ENCODE measurements around the gene ODF4.
A peak's percentile ranks its signal among the peaks of the same experiment; 100 is the strongest.

The ODF4 gene

DNA sequence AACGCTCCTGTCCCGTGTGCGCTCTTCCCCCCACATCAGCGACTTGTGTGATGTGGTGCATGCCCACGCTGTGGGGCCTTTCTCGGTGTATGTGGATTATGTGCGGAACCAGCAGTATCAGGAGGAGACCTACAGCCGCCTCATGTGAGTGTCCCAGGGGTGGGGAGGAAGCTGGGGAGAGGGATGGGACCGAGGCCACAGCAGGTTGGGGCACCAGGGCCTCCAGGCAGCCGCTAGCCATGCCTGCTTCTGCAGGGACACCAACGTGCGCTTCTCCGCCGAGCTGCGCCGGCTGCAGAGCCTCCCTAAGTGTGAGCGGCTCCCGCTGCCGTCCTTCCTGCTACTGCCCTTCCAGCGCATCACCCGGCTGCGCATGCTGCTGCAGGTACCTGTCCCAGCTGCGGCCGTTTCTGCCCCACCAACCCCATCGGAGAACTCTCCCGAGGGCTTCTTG, 23.8 kb upstream of the ODF4 start:
- H3K27me3 Mint-ChIP-seq = peaks cover 75% of the 10 kb centered on the region
- CTCF ChIA-PET = no interaction called here
- no peak for DNase-seq
- no peak overlapping the region for H3K27ac Mint-ChIP-seq
- no peak overlapping the region for H3K4me3 Mint-ChIP-seq
- no peaks in the 10 kb centered on the region for H3K36me3 Mint-ChIP-seq
- no peaks in the 10 kb centered on the region for H3K4me1 Mint-ChIP-seq
- no peaks in the 10 kb centered on the region for H3K9me3 Mint-ChIP-seq

DNA sequence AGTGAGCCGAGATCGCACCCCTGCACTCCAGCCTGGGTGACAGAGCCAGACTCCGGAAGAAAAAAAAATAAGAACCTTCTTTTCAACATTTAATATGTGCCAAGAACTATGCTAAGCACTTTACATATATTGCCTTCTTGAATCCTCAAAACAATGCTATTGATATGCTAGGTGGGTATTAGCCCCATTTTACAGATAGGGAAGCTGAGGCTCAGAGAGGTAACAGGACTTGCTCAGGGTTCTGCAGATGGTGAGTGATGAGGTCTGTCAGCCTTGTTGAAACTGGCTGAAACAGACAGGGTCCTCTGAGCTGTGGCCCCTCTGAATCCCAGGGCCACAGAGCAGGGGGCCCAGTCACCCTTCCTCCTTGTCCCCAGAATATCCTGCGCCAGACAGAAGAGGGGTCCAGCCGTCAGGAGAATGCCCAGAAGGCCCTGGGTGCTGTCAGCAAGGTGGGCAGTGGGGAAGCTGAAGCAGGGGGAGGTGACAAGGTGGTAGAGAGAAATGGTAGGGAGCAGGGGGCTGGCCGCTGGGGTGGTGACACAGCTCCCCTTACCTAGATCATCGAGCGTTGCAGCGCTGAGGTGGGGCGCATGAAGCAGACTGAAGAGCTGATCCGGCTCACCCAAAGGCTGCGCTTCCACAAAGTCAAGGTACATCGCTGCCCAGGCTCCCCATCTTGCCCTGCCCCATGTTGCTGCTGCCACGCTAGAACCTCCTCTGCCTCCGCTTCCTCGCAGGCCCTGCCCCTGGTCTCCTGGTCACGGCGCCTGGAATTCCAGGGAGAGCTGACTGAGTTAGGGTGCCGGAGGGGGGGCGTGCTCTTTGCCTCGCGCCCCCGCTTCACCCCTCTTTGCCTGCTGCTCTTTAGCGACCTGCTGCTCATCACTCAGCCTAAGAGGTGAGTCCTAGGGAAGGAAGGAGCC, 21.4 kb upstream of the ODF4 start:
- Mint-ChIP-seq H3K27ac (no peak overlapping the region), H3K4me1 (no peaks in the 10 kb centered on the region), H3K4me3 (no peak overlapping the region), H3K9me3 (no peaks in the 10 kb centered on the region), H3K36me3 (no peaks in the 10 kb centered on the region), H3K27me3 (peaks cover 70% of the 10 kb centered on the region)
- no peak for DNase-seq
- CTCF ChIA-PET = interaction anchor here (1.0 kb wide), 1 partner anchor 208 kb away, joined by 3 read pairs; no protein-coding TSS in a partner anchor

DNA sequence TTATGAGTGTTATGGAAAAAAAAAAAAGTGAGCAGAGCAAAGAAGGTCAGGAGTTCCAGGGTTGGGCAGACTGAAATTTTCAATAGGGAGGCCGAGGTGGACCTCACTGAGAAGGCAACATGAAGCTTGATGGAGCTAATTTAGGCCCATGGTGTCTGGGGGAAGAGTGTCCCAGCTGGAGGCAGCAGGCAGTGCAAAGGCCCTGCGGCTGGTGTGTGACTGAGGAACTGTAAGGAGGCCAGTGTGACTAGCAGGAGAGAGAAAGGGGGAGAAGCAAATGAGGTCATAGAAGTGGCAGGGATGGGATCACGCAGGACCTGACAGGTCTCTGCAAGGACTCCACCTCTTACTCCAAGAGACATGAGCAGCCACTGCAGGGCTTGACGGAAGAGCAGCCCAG, 19.4 kb upstream of the ODF4 start:
- DNase-seq = no peak
- Mint-ChIP-seq H3K4me1 (peaks cover 10% of the 10 kb centered on the region), H3K27me3 (peaks cover 70% of the 10 kb centered on the region), H3K9me3 (no peaks in the 10 kb centered on the region), H3K27ac (no peak overlapping the region), H3K4me3 (no peak overlapping the region), H3K36me3 (no peaks in the 10 kb centered on the region)
- CTCF ChIA-PET = interaction anchor here (0.5 kb wide), 1 partner anchor 327 kb away, joined by 3 read pairs; no protein-coding TSS in a partner anchor

DNA sequence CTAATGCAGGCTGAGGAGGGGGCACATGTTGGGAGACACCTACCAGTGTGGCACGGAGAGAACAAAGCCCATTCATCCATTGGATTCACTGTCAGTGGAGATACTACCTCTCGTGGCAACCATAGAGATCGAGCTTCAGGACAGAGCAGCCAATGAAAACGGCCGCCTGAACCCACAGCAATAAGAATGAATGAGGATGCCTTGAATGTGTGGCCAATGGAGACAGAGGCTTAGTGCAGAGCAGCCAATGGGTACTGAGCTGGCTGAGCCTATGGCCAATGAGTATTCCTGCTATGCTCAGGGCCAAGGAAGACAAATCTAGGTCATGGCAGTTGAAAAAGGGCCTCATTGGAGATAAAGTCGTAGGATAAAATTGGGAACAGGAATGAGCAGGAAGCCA, 18.6 kb upstream of the ODF4 start:
- H3K4me3 Mint-ChIP-seq = no peak overlapping the region
- CTCF ChIA-PET = no interaction called here
- no peaks in the 10 kb centered on the region for H3K9me3 Mint-ChIP-seq
- no peak overlapping the region for H3K27ac Mint-ChIP-seq
- no peaks in the 10 kb centered on the region for H3K36me3 Mint-ChIP-seq
- DNase-seq = no peak
- H3K4me1 Mint-ChIP-seq = peaks cover 15% of the 10 kb centered on the region
- H3K27me3 Mint-ChIP-seq = peaks cover 70% of the 10 kb centered on the region

DNA sequence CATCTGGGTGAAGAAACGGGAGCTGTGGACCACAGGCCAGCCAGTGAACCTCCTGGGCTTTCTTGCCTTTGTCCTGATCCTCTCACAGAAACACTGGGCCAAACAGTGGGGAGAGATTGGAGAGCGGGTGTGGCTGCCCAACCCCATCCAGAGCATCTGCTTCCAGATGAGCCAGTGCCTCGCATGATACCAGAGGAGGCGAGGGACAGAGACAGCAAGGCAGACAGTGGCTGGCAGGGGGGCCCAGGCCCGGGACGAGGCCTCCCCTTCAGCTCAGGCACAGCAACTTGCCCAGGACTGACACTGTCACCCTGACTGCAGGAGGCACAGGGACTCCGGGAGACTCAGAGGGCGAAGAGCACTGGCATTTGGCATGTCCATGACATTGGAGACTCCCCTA, 17.6 kb upstream of the ODF4 start:
- no peak overlapping the region for H3K27ac Mint-ChIP-seq
- H3K9me3 Mint-ChIP-seq = no peaks in the 10 kb centered on the region
- peaks cover 25% of the 10 kb centered on the region for H3K4me1 Mint-ChIP-seq
- H3K27me3 Mint-ChIP-seq = peaks cover 71% of the 10 kb centered on the region
- H3K36me3 Mint-ChIP-seq = no peaks in the 10 kb centered on the region
- CTCF ChIA-PET = no interaction called here
- no peak for DNase-seq
- no peak overlapping the region for H3K4me3 Mint-ChIP-seq

DNA sequence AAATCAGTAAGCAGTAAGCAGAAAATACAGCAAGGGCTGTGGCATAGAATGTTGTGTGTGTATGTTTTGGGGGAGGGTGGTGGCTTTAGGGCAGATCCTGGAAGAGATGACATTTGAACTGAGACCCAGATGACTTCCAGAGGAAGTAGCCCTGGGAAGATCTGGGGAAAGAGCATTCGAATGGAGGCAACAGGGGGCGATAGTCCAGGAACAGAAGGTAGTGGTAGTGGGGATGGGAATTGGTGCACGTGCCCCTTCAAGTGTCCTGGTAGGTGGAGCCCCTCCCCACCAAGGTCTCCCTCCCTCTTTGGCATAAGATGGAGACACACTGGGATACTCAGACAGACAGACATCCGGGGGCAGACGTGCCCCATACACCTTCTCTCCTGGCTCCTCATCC, 15.5 kb upstream of the ODF4 start:
- H3K4me1 Mint-ChIP-seq = peaks cover 32% of the 10 kb centered on the region
- DNase-seq = no peak
- no peaks in the 10 kb centered on the region for H3K9me3 Mint-ChIP-seq
- no peak overlapping the region for H3K27ac Mint-ChIP-seq
- H3K36me3 Mint-ChIP-seq = no peaks in the 10 kb centered on the region
- no peak overlapping the region for H3K4me3 Mint-ChIP-seq
- CTCF ChIA-PET = no interaction called here
- H3K27me3 Mint-ChIP-seq = peaks cover 81% of the 10 kb centered on the region

DNA sequence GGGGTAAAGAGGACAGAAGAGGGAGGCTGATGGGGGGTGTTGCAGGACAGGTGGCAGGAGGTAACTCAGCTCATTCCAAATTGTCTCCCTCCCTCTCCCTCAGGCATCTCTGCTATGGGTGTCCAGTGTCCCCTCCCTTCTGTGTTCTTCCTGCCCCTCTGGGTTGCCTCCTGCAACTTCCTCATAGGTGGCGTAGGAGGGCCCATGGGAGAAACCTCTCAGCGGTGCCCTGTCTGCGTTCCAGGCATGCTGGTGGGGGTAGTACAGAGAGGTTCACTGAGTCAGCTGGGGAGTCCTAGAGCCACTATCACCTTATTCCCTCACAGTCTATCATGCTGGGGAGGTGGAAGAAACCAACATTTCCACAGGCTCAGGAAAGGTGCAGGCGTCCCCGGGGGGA, 14.7 kb upstream of the ODF4 start:
- CTCF ChIA-PET = no interaction called here
- Mint-ChIP-seq H3K36me3 (no peaks in the 10 kb centered on the region), H3K4me3 (no peak overlapping the region), H3K4me1 (peaks cover 32% of the 10 kb centered on the region), H3K27me3 (peaks cover 78% of the 10 kb centered on the region), H3K9me3 (no peaks in the 10 kb centered on the region), H3K27ac (no peak overlapping the region)
- no peak for DNase-seq

DNA sequence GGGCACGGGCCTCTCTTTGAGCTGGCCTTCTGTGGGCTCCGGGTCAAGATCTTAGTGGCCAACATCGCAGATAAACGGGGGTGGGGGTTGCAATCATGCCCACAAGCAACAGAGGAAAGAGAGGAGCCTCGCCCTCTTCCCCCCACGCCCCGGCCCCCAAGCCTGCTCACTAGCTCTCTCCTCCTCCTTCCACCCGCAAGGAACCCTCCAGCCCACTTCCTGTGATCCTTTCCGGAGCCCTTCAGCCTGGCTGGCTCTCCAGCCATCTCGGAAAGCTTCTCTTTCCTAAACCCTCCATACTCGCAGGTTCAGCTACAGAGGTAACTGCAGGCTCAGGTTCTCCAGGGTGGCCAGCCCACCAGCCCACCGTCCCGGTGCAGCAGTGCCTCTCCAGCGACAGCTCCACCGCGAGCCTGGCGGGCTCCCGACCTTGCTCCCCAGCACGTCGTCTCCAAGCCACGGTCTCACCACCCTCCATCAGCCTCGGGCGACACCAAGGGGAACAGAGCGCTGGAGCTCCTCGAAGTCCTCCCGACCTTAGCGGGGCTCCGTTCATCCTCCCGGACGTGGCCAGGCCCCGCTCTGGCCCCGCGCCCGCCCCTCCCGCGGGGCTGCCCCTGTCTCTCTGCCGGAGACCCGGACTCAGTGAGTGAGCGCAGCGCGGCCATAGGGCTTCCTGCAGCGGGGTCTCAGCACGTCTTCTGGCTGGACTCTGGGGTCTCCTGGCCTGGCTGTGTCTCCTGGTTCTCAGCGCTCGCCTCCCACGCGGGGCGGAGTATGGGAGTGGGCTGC, 12.9 kb upstream of the ODF4 start:
- peak overlapping the region; percentile 52 for H3K4me3 Mint-ChIP-seq
- DNase-seq = peak; percentile 48
- peaks cover 65% of the 10 kb centered on the region for H3K27me3 Mint-ChIP-seq
- no peak overlapping the region for H3K27ac Mint-ChIP-seq
- CTCF ChIA-PET = interaction anchor here (0.6 to 1.5 kb wide), 6 partner anchors 14 to 344 kb away, joined by 3 to 7 read pairs (median 3); partner anchors contain the start of genes KRABD2 and PFAS
- peaks cover 32% of the 10 kb centered on the region for H3K4me1 Mint-ChIP-seq
- no peaks in the 10 kb centered on the region for H3K9me3 Mint-ChIP-seq
- H3K36me3 Mint-ChIP-seq = no peaks in the 10 kb centered on the region

DNA sequence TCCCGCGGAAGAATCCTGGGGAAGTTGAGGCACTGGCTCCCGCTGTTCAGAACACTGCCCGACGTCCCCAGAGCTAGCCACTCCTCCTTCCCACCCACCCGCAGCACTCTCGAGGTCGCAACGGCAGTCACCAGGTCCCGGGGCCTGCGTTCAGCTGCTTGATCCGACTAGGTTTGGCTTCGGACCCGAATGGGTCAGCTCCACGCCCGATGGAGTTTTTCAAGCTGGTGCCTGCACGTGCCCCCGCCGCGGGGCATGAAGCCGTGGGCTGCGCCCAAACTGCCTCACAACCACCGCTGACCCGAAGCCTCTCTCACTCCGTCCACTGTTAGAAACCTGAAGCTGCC, 12.4 kb upstream of the ODF4 start:
- peaks cover 32% of the 10 kb centered on the region for H3K4me1 Mint-ChIP-seq
- no peak overlapping the region for H3K27ac Mint-ChIP-seq
- no peaks in the 10 kb centered on the region for H3K36me3 Mint-ChIP-seq
- no peak for DNase-seq
- CTCF ChIA-PET = interaction anchor here (0.7 to 1.5 kb wide), 3 partner anchors 50 to 217 kb away, joined by 3 read pairs; partner anchors contain the start of gene KRABD2
- H3K4me3 Mint-ChIP-seq = peak overlapping the region; percentile 15
- peaks cover 60% of the 10 kb centered on the region for H3K27me3 Mint-ChIP-seq
- H3K9me3 Mint-ChIP-seq = no peaks in the 10 kb centered on the region

DNA sequence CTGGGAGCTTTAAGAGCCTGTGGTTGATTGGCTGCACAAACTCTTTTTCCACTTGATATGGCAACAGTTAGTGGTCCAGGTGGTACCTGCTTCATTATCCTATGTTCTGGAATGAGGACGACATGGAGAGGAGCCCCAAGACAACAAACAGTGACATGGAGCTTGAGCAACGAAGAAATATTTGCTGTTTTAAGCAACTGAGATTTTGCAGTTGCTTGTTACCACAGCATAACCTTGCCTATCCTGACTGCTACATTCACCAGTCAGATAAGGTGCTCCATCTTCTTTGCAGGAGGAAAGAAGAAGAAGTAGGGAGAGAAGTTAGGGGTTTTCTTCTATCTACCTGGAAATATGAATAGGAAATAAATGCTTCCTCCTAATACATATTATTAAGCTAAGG, 7.5 kb upstream of the ODF4 start:
- CTCF ChIA-PET = interaction anchor here (0.8 kb wide), 1 partner anchor 9 kb away, joined by 4 read pairs; no protein-coding TSS in a partner anchor
- H3K27ac Mint-ChIP-seq = no peak overlapping the region

DNA sequence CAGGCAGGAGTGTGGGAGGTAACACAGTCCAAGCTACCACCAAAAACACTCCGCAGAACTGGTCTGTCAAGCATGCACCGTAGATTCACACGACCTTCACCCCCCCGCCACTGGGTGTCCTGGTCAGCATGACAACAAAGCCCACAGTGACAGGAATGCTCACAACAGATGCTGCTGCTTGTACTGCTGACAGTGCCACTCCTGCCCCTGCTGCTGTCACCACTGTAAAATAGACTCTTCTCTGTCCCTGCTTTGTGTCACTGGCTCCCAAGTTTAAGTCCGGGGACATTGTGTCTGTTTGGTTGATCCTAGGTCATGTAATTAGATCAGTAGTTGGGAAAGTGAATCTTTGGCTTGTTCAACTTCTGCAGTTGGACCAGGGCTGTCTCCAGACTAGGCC, 7.0 kb upstream of the ODF4 start:
- Mint-ChIP-seq H3K4me3 (no peak overlapping the region), H3K27ac (no peak overlapping the region), H3K9me3 (no peaks in the 10 kb centered on the region), H3K36me3 (no peaks in the 10 kb centered on the region), H3K4me1 (peaks cover 3% of the 10 kb centered on the region), H3K27me3 (peaks cover 25% of the 10 kb centered on the region)
- no peak for DNase-seq
- CTCF ChIA-PET = no interaction called here

More for the DNA sequence above, 7.5 kb upstream of the ODF4 start:
- Mint-ChIP-seq H3K4me3 (no peak overlapping the region), H3K36me3 (no peaks in the 10 kb centered on the region), H3K27me3 (peaks cover 29% of the 10 kb centered on the region), H3K9me3 (no peaks in the 10 kb centered on the region), H3K4me1 (peaks cover 6% of the 10 kb centered on the region)
- no peak for DNase-seq

DNA sequence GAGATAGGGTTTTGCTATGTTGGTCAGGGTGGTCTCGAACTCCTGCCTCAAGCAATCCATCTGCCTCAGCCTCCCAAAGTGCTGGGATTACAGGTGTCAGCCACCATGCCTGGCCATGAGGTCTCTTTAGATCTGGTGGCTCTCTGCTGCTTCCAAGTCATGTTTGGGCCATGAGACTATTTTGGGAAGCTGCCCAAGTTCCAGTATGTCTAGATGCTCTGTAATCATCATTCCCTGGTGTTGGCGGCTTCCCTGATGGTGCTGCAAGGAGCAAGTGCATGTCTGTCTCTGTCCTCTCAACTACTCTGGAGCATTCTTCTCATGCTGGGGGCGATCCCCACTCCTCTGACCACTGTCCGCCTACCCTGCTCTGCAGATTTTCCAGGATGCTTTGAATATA, 6.4 kb upstream of the ODF4 start:
- Mint-ChIP-seq H3K36me3 (no peaks in the 10 kb centered on the region), H3K27ac (no peak overlapping the region), H3K27me3 (peaks cover 25% of the 10 kb centered on the region), H3K4me3 (no peak overlapping the region), H3K4me1 (peaks cover 6% of the 10 kb centered on the region), H3K9me3 (no peaks in the 10 kb centered on the region)
- no peak for DNase-seq
- CTCF ChIA-PET = no interaction called here

DNA sequence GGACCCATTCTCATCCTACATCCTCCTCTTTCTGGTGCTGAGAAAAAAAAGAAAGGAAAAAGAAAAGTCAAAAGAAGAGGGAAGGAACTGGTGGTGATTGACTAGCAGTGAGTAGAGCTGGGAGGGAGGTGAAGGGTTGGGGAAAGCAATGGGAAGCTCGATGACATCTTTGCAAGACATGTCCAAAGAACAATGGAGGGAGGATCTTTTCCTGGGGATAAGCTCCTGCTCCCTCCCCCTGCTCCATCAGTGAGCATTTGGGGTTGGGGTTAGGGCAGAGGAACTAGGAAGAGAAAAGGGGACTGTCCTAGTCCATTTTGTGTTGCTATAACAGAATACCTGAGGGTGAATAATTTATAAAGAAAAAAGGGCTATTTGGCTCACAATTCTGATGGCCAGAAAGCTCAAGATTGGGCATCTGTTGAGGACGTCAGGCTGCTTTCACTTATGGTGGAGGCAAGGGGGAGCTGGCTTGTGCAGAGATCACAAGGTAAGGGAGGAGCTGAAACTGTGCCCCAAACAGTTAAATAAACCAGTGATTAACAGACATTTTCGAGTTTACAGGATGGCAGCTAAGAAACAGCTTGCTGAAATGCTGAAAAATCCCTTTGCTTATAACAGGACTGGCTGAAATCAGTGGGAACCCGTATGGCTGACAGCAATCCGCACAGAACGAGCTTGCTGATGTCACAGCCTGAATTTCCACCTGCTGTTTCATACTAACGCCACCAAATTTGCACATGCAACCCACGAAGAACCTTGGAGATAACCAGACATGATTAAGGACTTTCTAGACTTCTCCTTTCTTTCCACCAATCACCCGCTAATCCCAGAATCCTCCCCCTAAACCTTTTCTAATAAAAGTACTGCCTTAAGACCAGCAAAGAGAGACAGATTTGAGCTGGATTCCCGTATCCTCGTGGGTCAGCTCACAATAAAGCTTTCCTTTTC, 1.6 kb upstream of the ODF4 start:
- DNase-seq = no peak
- H3K4me1 Mint-ChIP-seq = peaks cover 10% of the 10 kb centered on the region
- H3K4me3 Mint-ChIP-seq = no peak overlapping the region
- CTCF ChIA-PET = interaction anchor here (1.0 kb wide), 1 partner anchor 37 kb away, joined by 4 read pairs; no protein-coding TSS in a partner anchor
- H3K9me3 Mint-ChIP-seq = no peaks in the 10 kb centered on the region
- H3K27me3 Mint-ChIP-seq = peaks cover 23% of the 10 kb centered on the region
- H3K27ac Mint-ChIP-seq = no peak overlapping the region
- H3K36me3 Mint-ChIP-seq = no peaks in the 10 kb centered on the region

DNA sequence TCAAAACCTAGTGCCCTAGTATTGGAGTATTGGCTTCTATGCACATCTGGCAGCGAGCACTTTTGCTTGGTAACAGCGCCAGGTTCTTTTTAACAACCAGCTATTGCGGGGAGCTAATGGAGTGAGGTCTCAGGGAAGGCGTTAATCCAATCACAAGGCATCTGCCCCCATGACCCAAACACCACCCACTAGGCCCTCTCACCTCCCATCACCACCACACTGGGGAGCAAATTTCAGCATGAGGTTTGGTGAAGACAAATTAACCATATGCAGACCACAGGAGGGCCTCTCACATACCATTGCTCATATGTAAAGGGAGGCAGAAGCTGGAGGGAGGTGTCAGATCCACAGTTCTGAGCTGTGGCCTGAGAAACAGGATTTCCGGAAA, 893 bp upstream of the ODF4 start:
- H3K9me3 Mint-ChIP-seq = no peaks in the 10 kb centered on the region
- CTCF ChIA-PET = interaction anchor here (1.0 kb wide), 1 partner anchor 38 kb away, joined by 4 read pairs; no protein-coding TSS in a partner anchor
- DNase-seq = no peak
- H3K4me1 Mint-ChIP-seq = peaks cover 10% of the 10 kb centered on the region
- no peaks in the 10 kb centered on the region for H3K36me3 Mint-ChIP-seq
- H3K4me3 Mint-ChIP-seq = no peak overlapping the region
- H3K27me3 Mint-ChIP-seq = peaks cover 23% of the 10 kb centered on the region
- no peak overlapping the region for H3K27ac Mint-ChIP-seq
